NCI-H2227 (cell line): ENCODE results near the gene TTLL3.

Source experiments
- DNase-seq: peaks from one replicate; lab custom pipeline; 2025; ENCODE audit not compliant: unreplicated experiment; lab: John Stamatoyannopoulos, UW

The TTLL3 gene

GRCh38 chr3:9806688-9807589, 3.1 kb upstream of the TTLL3 start:
- DNase-seq, result peak; percentile 81

- DNase-seq, result no peak
Measured at GRCh38 chr3:9807981-9808344, 2.1 kb upstream of the TTLL3 start.

GRCh38 chr3:9808345-9809037, 1.6 kb upstream of the TTLL3 start:
- DNase-seq, result peak; percentile 19

- DNase-seq, result no peak
Measured at GRCh38 chr3:9809239-9809614, 835 bp upstream of the TTLL3 start.

GRCh38 chr3:9810433-9810770, 340 bp downstream of the TTLL3 start:
- DNase-seq, result no peak

- no peak for DNase-seq
Measured at GRCh38 chr3:9810846-9811245, 784 bp downstream of the TTLL3 start.

GRCh38 chr3:9812870-9813483, 2.9 kb downstream of the TTLL3 start:
- DNase-seq, result no peak

- no peak for DNase-seq
Measured at GRCh38 chr3:9815986-9816385, 5.9 kb downstream of the TTLL3 start.

GRCh38 chr3:9817436-9817835, 7.4 kb downstream of the TTLL3 start:
- DNase-seq, result no peak

GRCh38 chr3:9818666-9819335, 8.7 kb downstream of the TTLL3 start:
- no peak for DNase-seq

GRCh38 chr3:9820543-9820942, 10.5 kb downstream of the TTLL3 start:
- no peak for DNase-seq

GRCh38 chr3:9820946-9821345, 10.9 kb downstream of the TTLL3 start:
- DNase-seq, result peak; percentile 7

- no peak for DNase-seq
Measured at GRCh38 chr3:9825451-9826040, 15.5 kb downstream of the TTLL3 start.

- no peak for DNase-seq
Measured at GRCh38 chr3:9826815-9827573, 16.9 kb downstream of the TTLL3 start.

- DNase-seq, result no peak
Measured at GRCh38 chr3:9828801-9829755, 19.0 kb downstream of the TTLL3 start.

GRCh38 chr3:9831253-9831652, 21.2 kb downstream of the TTLL3 start:
- DNase-seq, result no peak

- no peak for DNase-seq
Measured at GRCh38 chr3:9833078-9833477, 23.0 kb downstream of the TTLL3 start.

- DNase-seq, result no peak
Measured at GRCh38 chr3:9834520-9835380, 24.7 kb downstream of the TTLL3 start.
